GM12878 (cell line): ENCODE results near the gene RNU6-1. TPM values are rescaled to one million over a fixed set of nuclear protein-coding genes. Genes with fewer than 3 reads are reported as not detected.
A peak's percentile ranks its signal among the peaks of the same experiment; 100 is the strongest.

Experiments used
- BACH1 ChIP-seq: fragments of 450-650 bp; IDR thresholded peaks from 2 replicates; pipeline ENCODE4 v1.6.1; 2017; ENCODE audit warnings: mild to moderate bottlenecking, borderline replicate concordance
- CREB1 ChIP-seq: IDR thresholded peaks from 2 replicates; pipeline ENCODE4 v1.6.1; 2012; ENCODE audit warnings: low read depth, mild to moderate bottlenecking, inconsistent platforms
- EGR1 ChIP-seq, 2 experiments: IDR thresholded peaks; 1 replicate in 1 of 2; 2 replicates in 1 of 2; pipeline ENCODE4 v1.6.1; 2011 to 2012; ENCODE audit warnings: low read depth in 2 of 2, low read length in 2 of 2, borderline replicate concordance in 1 of 2, mild to moderate bottlenecking in 1 of 2, moderate library complexity in 1 of 2
- GATAD2B ChIP-seq: fragments of 450-650 bp; conservative IDR thresholded peaks from 2 replicates; pipeline ENCODE4 v1.6.1; 2017; ENCODE audit warnings: low read depth, mild to moderate bottlenecking, moderate library complexity
- JUND ChIP-seq: IDR thresholded peaks from 2 replicates; pipeline ENCODE4 v1.6.1; 2012; ENCODE audit warnings: low read depth, mild to moderate bottlenecking, low read length, improper control_type of control experiment, moderate library complexity
- KAT2A ChIP-seq: conservative IDR thresholded peaks from 2 replicates; pipeline ENCODE4 v1.6.1; 2011; ENCODE audit warnings: low read depth, low read length; ENCODE audit not compliant: control insufficient read depth
- KLF5 ChIP-seq: fragments of 450-650 bp; IDR thresholded peaks from 2 replicates; pipeline ENCODE4 v1.6.1; 2014; ENCODE audit warnings: mild to moderate bottlenecking; ENCODE audit not compliant: partially characterized antibody
- MEF2A ChIP-seq: IDR thresholded peaks from 2 replicates; pipeline ENCODE4 v1.6.1; 2011; ENCODE audit warnings: low read depth, mild to moderate bottlenecking, low read length, moderate library complexity; ENCODE audit not compliant: insufficient read depth
- MXI1 ChIP-seq: fragments of 150-350 bp; IDR thresholded peaks from 2 replicates; pipeline ENCODE4 v1.6.1; 2011; ENCODE audit warnings: low read depth, mild to moderate bottlenecking, inconsistent platforms, low read length, improper control_type of control experiment
- RAD51 ChIP-seq: fragments of 450-650 bp; IDR thresholded peaks from 2 replicates; pipeline ENCODE4 v1.6.1; 2016; ENCODE audit warnings: moderate library complexity, mild to moderate bottlenecking, inconsistent platforms
- RBBP5 ChIP-seq: fragments of 200-600 bp; sonication (generic); conservative IDR thresholded peaks from 2 replicates; pipeline ENCODE4 v1.6.1; 2016
- SIN3A ChIP-seq: IDR thresholded peaks from 2 replicates; pipeline ENCODE4 v1.6.1; 2012; ENCODE audit warnings: low read depth, low read length, improper control_type of control experiment
- SMC3 ChIP-seq: IDR thresholded peaks from 2 replicates; pipeline ENCODE4 v1.6.1; 2011; ENCODE audit warnings: low read length, improper control_type of control experiment, borderline replicate concordance
- SREBF2 ChIP-seq: IDR thresholded peaks from 2 replicates; pipeline ENCODE4 v1.6.1; 2012; ENCODE audit warnings: mild to moderate bottlenecking, low read length
- TBL1XR1 ChIP-seq: IDR thresholded peaks from 2 replicates; pipeline ENCODE4 v1.6.1; 2012; ENCODE audit warnings: low read depth, low read length, improper control_type of control experiment
- polyA plus RNA-seq, 11 experiments: library from polyadenylated mRNA; depleted of rRNA in 4 of 11; unstranded in 6 of 11; stranded (reverse) in 5 of 11; fragments of >200 nt; fragmentation: Nextera tagmentation in 4 of 11; fragmentation: Illumina TruSeq in 1 of 11; extraction: Ambion mirVana in 4 of 11; extraction: Trizol in 1 of 11; gene quantifications; 1 replicate in 1 of 11; 2 replicates in 10 of 11; pipeline versions ENCODE4 v1.2.1 to v1.2.3, GENCODE V29; 2011 to 2016; ENCODE audit warnings: inconsistent platforms in 2 of 11, missing spikeins in 2 of 11, low read depth in 1 of 11
- total RNA-seq, 4 experiments: library from RNA; depleted of rRNA in 3 of 4; stranded (reverse); fragments of >200 nt in 3 of 4; fragmentation: Illumina TruSeq in 1 of 4; extraction: Trizol in 1 of 4; gene quantifications; 2 replicates each; pipeline versions ENCODE4 v1.2.1 to v1.2.3, GENCODE V29; 2013 to 2021
- TF ChIP-seq, protein P1 (sequence below): fragments of 450-650 bp; IDR thresholded peaks from 2 replicates; pipeline ENCODE4 v1.6.1; 2017; ENCODE audit warnings: low read depth, mild to moderate bottlenecking, moderate library complexity
- TF ChIP-seq, protein P2 (sequence below): fragments of 450-650 bp; IDR thresholded peaks from 2 replicates; pipeline ENCODE4 v1.6.1; 2017; ENCODE audit warnings: mild to moderate bottlenecking, moderate library complexity
- TF ChIP-seq, protein P3 (sequence below): fragments of 450-650 bp; IDR thresholded peaks from 2 replicates; pipeline ENCODE4 v1.6.1; 2017; ENCODE audit warnings: mild to moderate bottlenecking, low read depth, inconsistent platforms; ENCODE audit not compliant: poor library complexity, severe bottlenecking
- TF ChIP-seq, protein P4 (sequence below): IDR thresholded peaks from 2 replicates; pipeline ENCODE4 v1.6.1; 2011; ENCODE audit warnings: borderline replicate concordance, low read depth, mild to moderate bottlenecking, moderate library complexity, mixed read lengths, low read length; ENCODE audit not compliant: insufficient read depth; ENCODE audit errors: extremely low read length
- TF ChIP-seq, protein P5 (sequence below): fragments of 450-650 bp; IDR thresholded peaks from 2 replicates; pipeline ENCODE4 v1.6.1; 2016; ENCODE audit warnings: mild to moderate bottlenecking

Gene RNU6-1
- total and polyA plus RNA-seq, 10 of the 15 experiments (the other 5 are each of a cell fraction or from before 2014, with no cell fraction given), result not detected

DNA sequence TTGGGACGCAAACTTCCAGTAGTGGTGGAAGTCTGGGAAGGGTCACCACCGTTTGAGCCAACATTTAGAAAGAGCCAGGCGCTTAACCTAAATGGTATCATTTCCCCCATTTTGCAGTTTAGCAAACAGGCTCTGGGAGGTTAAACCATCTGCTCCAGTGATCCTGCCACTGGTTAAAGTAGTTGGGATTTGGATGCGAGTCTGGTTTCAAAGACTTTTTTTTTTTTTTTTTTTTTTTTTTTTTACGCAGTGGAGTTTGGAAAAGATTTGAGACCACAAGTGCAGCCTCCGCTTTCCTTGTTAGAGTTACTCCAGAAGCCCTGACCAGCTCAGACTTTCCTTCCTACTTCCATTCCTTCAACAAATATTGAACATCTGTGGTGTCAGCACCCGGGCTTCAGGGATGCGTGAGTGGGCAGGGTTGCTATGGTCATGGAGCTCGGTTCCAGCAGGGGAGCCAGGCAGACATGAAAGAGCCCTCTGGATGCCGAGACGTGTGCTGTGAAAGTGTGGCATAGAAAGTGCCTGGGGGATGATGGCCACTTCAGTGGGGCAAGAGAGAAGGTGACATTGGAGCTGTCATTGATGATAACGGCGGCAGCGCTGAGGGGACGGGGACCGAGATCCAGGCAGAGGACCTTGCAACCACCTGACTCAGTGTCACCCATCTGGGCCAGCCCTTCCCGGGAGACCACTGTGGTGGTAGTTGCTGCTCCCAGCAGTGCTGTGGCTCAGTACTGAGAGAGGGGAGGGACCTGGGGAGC is 1.1 kb upstream of the RNU6-1 start (continued):
- no peak for TF ChIP-seq MEF2A
- TF ChIP-seq SREBF2, result no peak
- TF ChIP-seq RBBP5, result no peak
- TF ChIP-seq RAD51, result no peak
- TF ChIP-seq, protein P1, sequence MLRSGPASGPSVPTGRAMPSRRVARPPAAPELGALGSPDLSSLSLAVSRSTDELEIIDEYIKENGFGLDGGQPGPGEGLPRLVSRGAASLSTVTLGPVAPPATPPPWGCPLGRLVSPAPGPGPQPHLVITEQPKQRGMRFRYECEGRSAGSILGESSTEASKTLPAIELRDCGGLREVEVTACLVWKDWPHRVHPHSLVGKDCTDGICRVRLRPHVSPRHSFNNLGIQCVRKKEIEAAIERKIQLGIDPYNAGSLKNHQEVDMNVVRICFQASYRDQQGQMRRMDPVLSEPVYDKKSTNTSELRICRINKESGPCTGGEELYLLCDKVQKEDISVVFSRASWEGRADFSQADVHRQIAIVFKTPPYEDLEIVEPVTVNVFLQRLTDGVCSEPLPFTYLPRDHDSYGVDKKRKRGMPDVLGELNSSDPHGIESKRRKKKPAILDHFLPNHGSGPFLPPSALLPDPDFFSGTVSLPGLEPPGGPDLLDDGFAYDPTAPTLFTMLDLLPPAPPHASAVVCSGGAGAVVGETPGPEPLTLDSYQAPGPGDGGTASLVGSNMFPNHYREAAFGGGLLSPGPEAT, result no peak
- 0 out of 2 replicates have a peak, but pooled peaks have one; percentile 40 for TF ChIP-seq SIN3A
- no peak for TF ChIP-seq JUND
- TF ChIP-seq, protein P2, sequence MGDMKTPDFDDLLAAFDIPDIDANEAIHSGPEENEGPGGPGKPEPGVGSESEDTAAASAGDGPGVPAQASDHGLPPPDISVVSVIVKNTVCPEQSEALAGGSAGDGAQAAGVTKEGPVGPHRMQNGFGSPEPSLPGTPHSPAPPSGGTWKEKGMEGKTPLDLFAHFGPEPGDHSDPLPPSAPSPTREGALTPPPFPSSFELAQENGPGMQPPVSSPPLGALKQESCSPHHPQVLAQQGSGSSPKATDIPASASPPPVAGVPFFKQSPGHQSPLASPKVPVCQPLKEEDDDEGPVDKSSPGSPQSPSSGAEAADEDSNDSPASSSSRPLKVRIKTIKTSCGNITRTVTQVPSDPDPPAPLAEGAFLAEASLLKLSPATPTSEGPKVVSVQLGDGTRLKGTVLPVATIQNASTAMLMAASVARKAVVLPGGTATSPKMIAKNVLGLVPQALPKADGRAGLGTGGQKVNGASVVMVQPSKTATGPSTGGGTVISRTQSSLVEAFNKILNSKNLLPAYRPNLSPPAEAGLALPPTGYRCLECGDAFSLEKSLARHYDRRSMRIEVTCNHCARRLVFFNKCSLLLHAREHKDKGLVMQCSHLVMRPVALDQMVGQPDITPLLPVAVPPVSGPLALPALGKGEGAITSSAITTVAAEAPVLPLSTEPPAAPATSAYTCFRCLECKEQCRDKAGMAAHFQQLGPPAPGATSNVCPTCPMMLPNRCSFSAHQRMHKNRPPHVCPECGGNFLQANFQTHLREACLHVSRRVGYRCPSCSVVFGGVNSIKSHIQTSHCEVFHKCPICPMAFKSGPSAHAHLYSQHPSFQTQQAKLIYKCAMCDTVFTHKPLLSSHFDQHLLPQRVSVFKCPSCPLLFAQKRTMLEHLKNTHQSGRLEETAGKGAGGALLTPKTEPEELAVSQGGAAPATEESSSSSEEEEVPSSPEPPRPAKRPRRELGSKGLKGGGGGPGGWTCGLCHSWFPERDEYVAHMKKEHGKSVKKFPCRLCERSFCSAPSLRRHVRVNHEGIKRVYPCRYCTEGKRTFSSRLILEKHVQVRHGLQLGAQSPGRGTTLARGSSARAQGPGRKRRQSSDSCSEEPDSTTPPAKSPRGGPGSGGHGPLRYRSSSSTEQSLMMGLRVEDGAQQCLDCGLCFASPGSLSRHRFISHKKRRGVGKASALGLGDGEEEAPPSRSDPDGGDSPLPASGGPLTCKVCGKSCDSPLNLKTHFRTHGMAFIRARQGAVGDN, result no peak
- TF ChIP-seq, protein P3, sequence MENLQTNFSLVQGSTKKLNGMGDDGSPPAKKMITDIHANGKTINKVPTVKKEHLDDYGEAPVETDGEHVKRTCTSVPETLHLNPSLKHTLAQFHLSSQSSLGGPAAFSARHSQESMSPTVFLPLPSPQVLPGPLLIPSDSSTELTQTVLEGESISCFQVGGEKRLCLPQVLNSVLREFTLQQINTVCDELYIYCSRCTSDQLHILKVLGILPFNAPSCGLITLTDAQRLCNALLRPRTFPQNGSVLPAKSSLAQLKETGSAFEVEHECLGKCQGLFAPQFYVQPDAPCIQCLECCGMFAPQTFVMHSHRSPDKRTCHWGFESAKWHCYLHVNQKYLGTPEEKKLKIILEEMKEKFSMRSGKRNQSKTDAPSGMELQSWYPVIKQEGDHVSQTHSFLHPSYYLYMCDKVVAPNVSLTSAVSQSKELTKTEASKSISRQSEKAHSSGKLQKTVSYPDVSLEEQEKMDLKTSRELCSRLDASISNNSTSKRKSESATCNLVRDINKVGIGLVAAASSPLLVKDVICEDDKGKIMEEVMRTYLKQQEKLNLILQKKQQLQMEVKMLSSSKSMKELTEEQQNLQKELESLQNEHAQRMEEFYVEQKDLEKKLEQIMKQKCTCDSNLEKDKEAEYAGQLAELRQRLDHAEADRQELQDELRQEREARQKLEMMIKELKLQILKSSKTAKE, result no peak
- no peak for TF ChIP-seq SMC3
- peak; percentile 57 for TF ChIP-seq MXI1
- no peak for TF ChIP-seq TBL1XR1
- TF ChIP-seq CREB1, result no peak
- no peak for TF ChIP-seq GATAD2B
- TF ChIP-seq KLF5, result no peak
- TF ChIP-seq EGR1 (IDR thresholded peaks at IDR 0.05; ENCODE audit: borderline replicate concordance in 1 of 2, low read depth in 2 of 2, low read length in 2 of 2), result no peak
- TF ChIP-seq KAT2A, result no peak
- no peak for TF ChIP-seq BACH1
- TF ChIP-seq, protein P4, sequence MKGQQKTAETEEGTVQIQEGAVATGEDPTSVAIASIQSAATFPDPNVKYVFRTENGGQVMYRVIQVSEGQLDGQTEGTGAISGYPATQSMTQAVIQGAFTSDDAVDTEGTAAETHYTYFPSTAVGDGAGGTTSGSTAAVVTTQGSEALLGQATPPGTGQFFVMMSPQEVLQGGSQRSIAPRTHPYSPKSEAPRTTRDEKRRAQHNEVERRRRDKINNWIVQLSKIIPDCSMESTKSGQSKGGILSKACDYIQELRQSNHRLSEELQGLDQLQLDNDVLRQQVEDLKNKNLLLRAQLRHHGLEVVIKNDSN, result no peak
- TF ChIP-seq, protein P5, sequence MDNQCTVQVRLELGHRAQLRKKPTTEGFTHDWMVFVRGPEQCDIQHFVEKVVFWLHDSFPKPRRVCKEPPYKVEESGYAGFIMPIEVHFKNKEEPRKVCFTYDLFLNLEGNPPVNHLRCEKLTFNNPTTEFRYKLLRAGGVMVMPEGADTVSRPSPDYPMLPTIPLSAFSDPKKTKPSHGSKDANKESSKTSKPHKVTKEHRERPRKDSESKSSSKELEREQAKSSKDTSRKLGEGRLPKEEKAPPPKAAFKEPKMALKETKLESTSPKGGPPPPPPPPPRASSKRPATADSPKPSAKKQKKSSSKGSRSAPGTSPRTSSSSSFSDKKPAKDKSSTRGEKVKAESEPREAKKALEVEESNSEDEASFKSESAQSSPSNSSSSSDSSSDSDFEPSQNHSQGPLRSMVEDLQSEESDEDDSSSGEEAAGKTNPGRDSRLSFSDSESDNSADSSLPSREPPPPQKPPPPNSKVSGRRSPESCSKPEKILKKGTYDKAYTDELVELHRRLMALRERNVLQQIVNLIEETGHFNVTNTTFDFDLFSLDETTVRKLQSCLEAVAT, result no peak
